MCF 10A (cell line): ENCODE data around the gene EHBP1. TPM values are rescaled to one million over a fixed set of nuclear protein-coding genes. Genes with fewer than 3 reads are reported as not detected.

ENCODE experiments used
- BruUV-seq: library from RNA; stranded (reverse); fragments of 400-500 nt; replicated peaks from 2 replicates; lab custom pipeline; 2021; lab: Mats Ljungman, UMichigan
- CTCF ChIA-PET: fragments of 300-600 bp; sonication (Branson Sonifier 250); formaldehyde crosslinking; extraction: SDS; loops from one replicate; lab custom pipeline; 2021; ENCODE audit warnings: antibody characterized with exemption, inconsistent platforms; lab: Yijun Ruan, JAX
- POLR2A ChIA-PET: fragments of 300-600, 350-650 bp; sonication (Branson Sonifier 250); formaldehyde crosslinking; extraction: SDS; loops from one replicate; lab custom pipeline; 2020; ENCODE audit warnings: antibody characterized with exemption, inconsistent platforms; lab: Yijun Ruan, JAX
- DNase-seq: peaks from one replicate; pipeline ENCODE4 v3.0.0-alpha.2; 2018; ENCODE audit not compliant: unreplicated experiment
- H3K27ac Mint-ChIP-seq: one replicate; pipeline ENCODE4 v1.8.0; 2022; ENCODE audit warnings: mild to moderate bottlenecking, low read depth, mixed read lengths; ENCODE audit not compliant: unreplicated experiment
- H3K27me3 Mint-ChIP-seq: one replicate; pipeline ENCODE4 v1.8.0; 2022; ENCODE audit warnings: mixed read lengths; ENCODE audit not compliant: insufficient read depth, unreplicated experiment
- H3K36me3 Mint-ChIP-seq: one replicate; pipeline ENCODE4 v1.8.0; 2022; ENCODE audit warnings: mild to moderate bottlenecking, moderate library complexity, mixed read lengths; ENCODE audit not compliant: insufficient read depth, unreplicated experiment
- H3K4me1 Mint-ChIP-seq: one replicate; pipeline ENCODE4 v1.8.0; 2022; ENCODE audit warnings: mixed read lengths; ENCODE audit not compliant: insufficient read depth, unreplicated experiment
- H3K4me3 Mint-ChIP-seq: one replicate; pipeline ENCODE4 v1.8.0; 2022; ENCODE audit warnings: mild to moderate bottlenecking, moderate library complexity, mixed read lengths; ENCODE audit not compliant: unreplicated experiment
- H3K9me3 Mint-ChIP-seq: one replicate; pipeline ENCODE4 v1.8.0; 2022; ENCODE audit warnings: mixed read lengths; ENCODE audit not compliant: unreplicated experiment
- intact Hi-C: fragments of 100-400 bp; cut with micrococcal nuclease; formaldehyde crosslinking; loops from 2 replicates; pipeline ENCODE4 v1.14.1; 2022
- total RNA-seq: library from RNA; stranded (reverse); gene quantifications from 2 replicates; pipeline ENCODE4 v1.2.3, GENCODE V29; 2022
- TF ChIP-seq, protein P1 (sequence below): fragments of 200-600 bp; IDR thresholded peaks from one replicate; pipeline ENCODE4 v1.8.0; 2022; ENCODE audit warnings: antibody characterized with exemption, mild to moderate bottlenecking; ENCODE audit not compliant: unreplicated experiment

Gene EHBP1
- total RNA-seq, 1 experiment from 2014 or later = 81.2 TPM

DNA sequence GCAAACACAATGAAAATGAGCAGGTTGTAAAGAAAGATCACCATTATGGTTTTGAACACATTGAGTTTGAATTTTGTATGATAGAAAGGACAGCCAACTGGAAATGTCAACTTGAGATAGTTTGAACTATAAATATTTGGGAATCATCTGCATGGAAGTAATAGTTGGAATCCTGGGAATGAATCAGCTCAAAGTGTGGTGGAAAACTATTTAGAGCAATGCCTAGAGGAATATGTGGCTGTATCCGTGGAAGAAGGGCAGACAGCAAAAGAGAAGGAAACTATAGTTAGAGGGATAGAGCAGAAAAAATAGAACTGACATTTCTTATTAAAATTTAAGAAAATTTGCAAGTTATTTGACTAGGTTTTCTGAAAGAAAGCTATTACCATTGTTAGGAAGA is 232.6 kb downstream of the EHBP1 start:
- Mint-ChIP-seq H3K4me1 (peaks cover 12% of the 10 kb centered on the region), H3K4me3 (no peak overlapping the region), H3K27ac (no peak overlapping the region), H3K36me3 (peaks cover 4% of the 10 kb centered on the region), H3K27me3 (no peaks in the 10 kb centered on the region), H3K9me3 (no peaks in the 10 kb centered on the region)
- DNase-seq = no peak
- ChIA-PET CTCF (no interaction called here), POLR2A (no interaction called here)
- intact Hi-C loops = no loop called here
- TF ChIP-seq, protein P1, sequence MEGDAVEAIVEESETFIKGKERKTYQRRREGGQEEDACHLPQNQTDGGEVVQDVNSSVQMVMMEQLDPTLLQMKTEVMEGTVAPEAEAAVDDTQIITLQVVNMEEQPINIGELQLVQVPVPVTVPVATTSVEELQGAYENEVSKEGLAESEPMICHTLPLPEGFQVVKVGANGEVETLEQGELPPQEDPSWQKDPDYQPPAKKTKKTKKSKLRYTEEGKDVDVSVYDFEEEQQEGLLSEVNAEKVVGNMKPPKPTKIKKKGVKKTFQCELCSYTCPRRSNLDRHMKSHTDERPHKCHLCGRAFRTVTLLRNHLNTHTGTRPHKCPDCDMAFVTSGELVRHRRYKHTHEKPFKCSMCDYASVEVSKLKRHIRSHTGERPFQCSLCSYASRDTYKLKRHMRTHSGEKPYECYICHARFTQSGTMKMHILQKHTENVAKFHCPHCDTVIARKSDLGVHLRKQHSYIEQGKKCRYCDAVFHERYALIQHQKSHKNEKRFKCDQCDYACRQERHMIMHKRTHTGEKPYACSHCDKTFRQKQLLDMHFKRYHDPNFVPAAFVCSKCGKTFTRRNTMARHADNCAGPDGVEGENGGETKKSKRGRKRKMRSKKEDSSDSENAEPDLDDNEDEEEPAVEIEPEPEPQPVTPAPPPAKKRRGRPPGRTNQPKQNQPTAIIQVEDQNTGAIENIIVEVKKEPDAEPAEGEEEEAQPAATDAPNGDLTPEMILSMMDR = no peak
- no TSS peak for BruUV-seq

DNA sequence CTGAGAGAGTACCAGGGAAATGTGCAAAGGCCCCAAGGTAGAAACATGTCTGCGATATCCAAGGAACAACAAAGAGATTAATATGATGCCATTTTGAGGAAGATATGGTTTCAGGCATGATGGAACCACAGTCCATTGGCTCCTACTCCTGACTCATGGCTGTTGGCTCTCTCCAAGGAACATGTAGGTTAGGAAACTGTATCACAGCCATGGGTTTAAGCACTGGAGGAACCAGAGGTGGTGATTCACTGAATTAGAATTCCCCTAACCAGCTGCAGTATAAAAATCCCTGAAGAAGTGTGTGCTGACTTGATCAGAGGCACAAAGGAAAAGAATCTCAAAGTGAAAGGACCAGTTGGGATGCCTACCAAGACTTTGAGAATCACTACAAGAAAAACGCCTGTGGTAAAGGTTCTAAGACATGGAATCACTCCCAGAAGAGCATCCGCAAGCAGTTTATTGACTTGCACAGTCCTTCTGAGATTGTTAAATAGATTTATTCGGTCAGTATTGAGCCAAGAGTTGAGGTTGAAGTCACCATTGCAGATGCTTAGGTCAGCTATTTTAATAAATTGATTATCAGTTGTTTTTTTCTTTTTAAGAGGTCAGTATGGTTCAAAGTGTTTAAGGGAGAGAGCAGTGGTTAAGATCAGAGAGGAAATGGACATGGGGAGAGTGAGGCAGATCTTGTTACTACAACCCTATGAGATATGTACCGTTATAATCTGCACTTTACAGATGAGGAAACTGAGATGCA is 234.4 kb downstream of the EHBP1 start:
- peaks cover 12% of the 10 kb centered on the region for H3K4me1 Mint-ChIP-seq
- no peak overlapping the region for H3K27ac Mint-ChIP-seq
- ChIA-PET CTCF (interaction anchor here (1.8 kb wide), 1 partner anchor 154 kb away, joined by 3 read pairs; no protein-coding TSS in a partner anchor), POLR2A (no interaction called here)
- no peak overlapping the region for H3K4me3 Mint-ChIP-seq
- H3K27me3 Mint-ChIP-seq = no peaks in the 10 kb centered on the region
- DNase-seq = peak; percentile 65
- intact Hi-C loops = loop anchor here (10.0 kb wide), 1 partner anchor 245 kb away; no protein-coding TSS in a partner anchor
- peaks cover 12% of the 10 kb centered on the region for H3K36me3 Mint-ChIP-seq
- no TSS peak for BruUV-seq
- TF ChIP-seq, protein P1 = no peak
- H3K9me3 Mint-ChIP-seq = no peaks in the 10 kb centered on the region

DNA sequence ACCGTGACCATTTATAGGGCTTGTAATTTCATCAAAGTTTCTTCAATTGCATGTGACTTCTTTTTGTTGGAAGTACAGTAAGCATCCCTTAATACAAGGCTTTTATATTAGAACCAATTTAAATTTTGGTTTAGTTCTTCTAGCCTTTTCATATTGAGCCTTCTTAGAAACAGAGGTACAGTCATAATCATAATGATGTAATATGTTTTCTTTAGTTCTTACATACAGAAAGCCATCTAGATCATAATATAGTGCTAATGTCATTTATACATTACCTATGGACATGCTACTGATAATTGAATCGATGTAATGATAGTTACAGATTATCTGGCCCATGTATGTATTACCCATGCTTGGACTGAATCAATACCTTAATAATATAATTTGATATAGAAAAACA is 235.2 kb downstream of the EHBP1 start:
- TF ChIP-seq, protein P1 = no peak
- intact Hi-C loops = loop anchor here (10.0 kb wide), 1 partner anchor 244 kb away; no protein-coding TSS in a partner anchor
- Mint-ChIP-seq H3K4me3 (no peak overlapping the region), H3K36me3 (peaks cover 12% of the 10 kb centered on the region), H3K27ac (no peak overlapping the region), H3K4me1 (peaks cover 12% of the 10 kb centered on the region), H3K27me3 (no peaks in the 10 kb centered on the region), H3K9me3 (no peaks in the 10 kb centered on the region)
- CTCF ChIA-PET = interaction anchor here (0.7 to 1.8 kb wide), 2 partner anchors 154 to 235 kb away, joined by 3 read pairs; partner anchors contain the start of gene EHBP1
- POLR2A ChIA-PET = no interaction called here
- no TSS peak for BruUV-seq
- no peak for DNase-seq

DNA sequence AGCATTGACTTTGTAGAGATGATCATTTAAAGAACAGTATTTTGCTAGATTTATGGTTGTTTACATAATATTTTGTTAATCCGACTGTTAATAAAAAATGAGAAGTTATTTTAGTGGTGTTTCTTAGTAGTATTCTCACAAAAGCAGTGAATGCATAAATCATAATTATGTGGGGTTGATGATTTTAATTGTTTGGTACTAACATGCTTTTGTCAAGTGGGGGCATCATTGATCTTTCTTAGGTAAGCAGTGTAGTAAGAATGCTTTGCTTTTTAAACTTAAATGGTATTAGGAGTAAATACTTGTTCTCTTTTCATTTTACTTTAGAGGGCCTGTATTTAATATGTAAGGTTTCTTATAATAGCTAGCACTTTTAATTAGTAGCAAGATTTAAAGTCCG is 235.9 kb downstream of the EHBP1 start:
- intact Hi-C loops = loop anchor here (10.0 kb wide), 1 partner anchor 243 kb away; no protein-coding TSS in a partner anchor
- no peak overlapping the region for H3K27ac Mint-ChIP-seq

More for the DNA sequence above, 235.9 kb downstream of the EHBP1 start:
- no peaks in the 10 kb centered on the region for H3K9me3 Mint-ChIP-seq
- peaks cover 12% of the 10 kb centered on the region for H3K4me1 Mint-ChIP-seq
- no peaks in the 10 kb centered on the region for H3K27me3 Mint-ChIP-seq
- BruUV-seq = no TSS peak
- TF ChIP-seq, protein P1 = no peak
- no peak for DNase-seq
- ChIA-PET CTCF (interaction anchor here (0.7 kb wide), 1 partner anchor 236 kb away, joined by 3 read pairs; the partner anchor contains the start of gene EHBP1), POLR2A (no interaction called here)
- H3K36me3 Mint-ChIP-seq = peaks cover 12% of the 10 kb centered on the region
- H3K4me3 Mint-ChIP-seq = no peak overlapping the region
